NCI-H526 treated with DMSO at 0.1 percent for 48 hours (cell line): ENCODE measurements around the gene MC2R.
"Not testable (repeated sequence)": the region's sequence is repeated elsewhere in the genome, so short reads cannot be mapped to it uniquely, and the experiment has no call there.

Experiments
- DNase-seq: peaks from one replicate; lab custom pipeline; 2025; lab: John Stamatoyannopoulos, UW

MC2R gene

DNA sequence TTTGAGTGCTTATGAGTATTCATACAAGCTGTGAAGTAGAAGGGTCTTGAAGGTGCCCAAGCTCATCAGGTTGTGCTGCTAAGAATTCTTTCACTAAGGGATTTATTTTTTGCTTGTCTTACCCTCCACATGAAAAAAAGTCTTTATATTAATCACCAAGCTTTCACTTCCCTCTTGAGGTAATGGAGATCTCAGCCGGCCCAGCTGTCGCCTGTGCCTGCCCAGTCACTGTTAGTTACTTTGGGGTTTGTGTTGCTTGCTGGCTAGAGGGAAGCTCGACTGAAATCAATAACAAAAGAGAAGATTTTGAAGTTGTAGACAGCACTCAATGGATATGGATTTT, 21.9 kb downstream of the MC2R start:
- no peak for DNase-seq

- DNase-seq: no peak
Observed at GRCh38 chr18:13892098-13892497, 23.2 kb downstream of the MC2R start.

DNA sequence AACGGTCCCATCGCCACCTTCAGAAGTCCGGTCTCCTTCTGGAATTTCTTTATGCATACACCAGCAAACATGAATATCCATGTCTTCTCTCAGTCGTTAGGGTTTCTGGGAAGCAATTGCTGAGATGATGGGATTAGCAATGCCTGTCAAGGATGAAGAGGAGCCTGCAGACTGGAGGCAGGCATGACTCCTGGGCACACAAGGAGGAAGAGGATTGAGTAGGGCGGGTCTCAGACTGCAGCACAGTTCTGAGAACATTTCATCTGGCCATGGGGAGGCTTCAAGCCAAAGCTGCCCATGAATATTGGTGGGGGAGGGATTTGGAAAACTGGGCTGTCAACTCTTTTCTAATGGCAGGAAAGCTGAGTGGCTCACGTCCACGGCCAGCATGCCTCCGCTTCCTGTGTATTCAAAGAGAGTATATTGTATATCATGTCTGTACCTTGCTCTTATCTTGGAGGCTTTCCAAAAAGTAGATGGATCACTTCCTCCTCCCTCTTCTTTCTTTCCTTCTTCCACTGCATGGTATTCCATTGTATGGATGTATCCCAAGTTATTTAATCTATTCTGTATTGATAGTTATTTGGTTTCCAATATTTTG, 24.5 kb downstream of the MC2R start:
- no peak for DNase-seq

- no peak for DNase-seq
Observed at GRCh38 chr18:13889671-13890070, 25.7 kb downstream of the MC2R start.

- no peak for DNase-seq
Observed at GRCh38 chr18:13888191-13888716, 27.1 kb downstream of the MC2R start.

- DNase-seq: no peak
Observed at GRCh38 chr18:13885009-13885408, 30.3 kb downstream of the MC2R start.

DNA sequence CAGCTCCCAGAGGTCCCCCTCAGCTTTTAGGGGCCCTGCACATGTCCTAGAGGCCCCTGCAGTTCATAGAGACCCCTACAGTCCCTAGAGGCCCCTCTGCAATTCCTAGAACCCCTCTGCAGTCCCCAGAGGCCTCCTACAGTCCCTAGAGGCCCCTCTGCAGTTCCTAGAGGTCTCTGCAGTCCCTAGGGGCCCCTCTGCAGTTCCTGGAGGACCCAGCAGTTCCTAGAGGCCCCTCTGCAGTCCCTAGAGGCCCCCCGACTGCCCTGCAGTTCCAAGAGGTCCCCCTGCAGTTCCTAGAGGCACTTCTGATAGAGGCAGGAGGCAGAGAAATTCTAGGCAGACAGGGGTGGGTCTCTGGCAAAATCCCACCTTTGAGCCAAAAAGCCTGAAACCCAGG, 35.4 kb downstream of the MC2R start:
- DNase-seq: no peak

GRCh38 chr18:13879492-13879891, 35.8 kb downstream of the MC2R start:
- DNase-seq: no peak

DNA sequence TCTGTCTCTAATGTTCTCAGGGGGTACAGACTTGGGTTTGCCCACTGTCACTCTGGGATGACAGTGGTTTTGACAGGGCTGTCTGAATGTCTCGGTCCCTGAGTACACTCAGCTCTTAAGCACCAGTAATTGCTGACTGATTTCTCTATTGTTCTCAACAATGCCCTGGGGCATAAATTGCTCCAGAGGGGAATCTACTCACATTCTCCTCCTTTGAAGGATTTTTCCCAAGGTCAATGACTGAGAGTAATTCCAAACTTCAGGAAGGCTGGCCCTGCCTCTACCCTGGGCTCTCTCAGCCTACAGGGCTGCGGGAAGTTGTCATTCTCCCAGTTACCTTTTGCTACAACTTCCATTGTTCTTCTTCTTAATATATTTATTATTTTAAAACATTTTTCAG, 36.5 kb downstream of the MC2R start:
- DNase-seq: no peak

DNA sequence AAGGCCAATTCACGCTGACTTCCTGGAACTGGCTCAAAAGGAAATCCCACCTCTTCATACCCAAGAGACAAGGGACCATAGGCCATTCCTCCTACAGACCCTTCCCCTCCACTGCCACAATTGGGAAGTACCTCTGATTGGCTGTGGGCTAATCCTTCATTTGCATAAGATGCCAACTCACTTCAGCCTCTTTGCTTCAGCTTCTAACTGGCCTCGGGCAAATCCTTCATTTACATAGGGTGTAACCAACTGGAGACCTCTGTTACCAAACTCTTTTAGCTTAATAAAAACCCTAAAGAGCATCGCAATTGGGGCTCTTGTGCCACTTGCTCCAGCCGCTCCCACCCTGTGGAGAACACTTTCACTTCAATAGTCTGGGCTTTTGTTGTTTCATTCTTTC, 38.2 kb downstream of the MC2R start:
- DNase-seq: no peak

DNA sequence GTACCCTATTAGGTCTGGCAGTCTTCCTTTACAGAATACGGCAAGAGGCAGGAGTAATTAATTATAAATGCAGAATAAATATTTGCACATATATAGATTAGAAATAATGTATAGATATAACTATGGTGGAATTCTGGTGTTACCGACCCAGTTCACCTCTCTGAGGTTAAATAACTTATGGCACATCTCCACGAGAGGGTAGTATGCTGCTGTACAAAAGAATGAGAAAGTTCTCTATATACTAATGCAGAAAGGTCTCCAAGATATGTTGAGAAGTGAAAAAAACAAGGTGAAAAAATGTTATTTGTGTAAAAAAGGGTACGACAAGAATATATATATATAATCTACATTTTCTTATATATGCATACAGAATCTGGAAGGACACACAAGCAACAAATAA, 40.8 kb downstream of the MC2R start:
- DNase-seq: no peak

GRCh38 chr18:13872932-13873331, 42.4 kb downstream of the MC2R start:
- DNase-seq: no peak

- DNase-seq: no peak
Observed at GRCh38 chr18:13872373-13872772, 43.0 kb downstream of the MC2R start.

- DNase-seq: no peak
Observed at GRCh38 chr18:13871701-13872100, 43.6 kb downstream of the MC2R start.

GRCh38 chr18:13868501-13869271, 46.6 kb downstream of the MC2R start:
- no peak for DNase-seq

GRCh38 chr18:13862898-13863297, 52.4 kb downstream of the MC2R start:
- not testable (repeated sequence) for DNase-seq

DNA sequence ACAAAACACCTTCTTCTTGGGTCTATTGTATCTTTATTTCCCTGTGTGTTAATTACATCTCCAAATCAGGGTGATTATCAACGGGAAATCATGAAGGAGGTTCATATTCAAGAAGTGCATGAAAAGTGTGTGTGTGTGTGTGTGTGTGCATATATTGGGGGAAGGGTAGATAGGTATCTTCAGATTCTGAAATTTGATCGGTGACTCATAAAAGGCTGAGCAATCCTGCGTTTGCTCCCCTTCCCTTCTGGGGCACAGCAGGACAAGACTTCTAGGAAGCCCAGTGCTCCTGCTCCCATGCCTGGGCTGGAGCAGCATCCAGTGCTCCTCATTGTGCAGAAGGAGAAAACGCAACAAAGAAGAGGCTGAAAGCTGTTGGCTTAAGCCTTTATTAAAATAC, 65.5 kb downstream of the MC2R start:
- no peak for DNase-seq

DNA sequence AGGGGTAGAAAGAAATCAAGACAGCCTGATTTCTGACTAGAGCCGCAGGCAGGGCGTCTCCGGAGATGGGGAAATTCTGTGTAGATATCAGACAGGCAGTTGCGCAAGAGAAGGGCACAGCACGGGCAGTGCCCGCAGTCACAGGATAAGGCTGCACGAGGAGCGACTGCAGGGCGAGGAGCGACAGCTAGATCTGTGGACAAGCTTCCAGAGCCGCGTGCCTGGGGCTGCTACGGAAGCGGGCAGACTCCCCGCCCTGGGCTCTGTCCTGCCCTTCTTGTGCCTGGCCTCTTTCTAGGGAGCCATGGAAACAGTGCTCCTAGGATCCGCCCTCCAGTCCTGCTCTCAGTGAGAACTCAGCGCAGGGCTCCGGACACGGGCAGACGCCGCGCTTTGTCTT, 78.8 kb downstream of the MC2R start:
- no peak for DNase-seq

DNA sequence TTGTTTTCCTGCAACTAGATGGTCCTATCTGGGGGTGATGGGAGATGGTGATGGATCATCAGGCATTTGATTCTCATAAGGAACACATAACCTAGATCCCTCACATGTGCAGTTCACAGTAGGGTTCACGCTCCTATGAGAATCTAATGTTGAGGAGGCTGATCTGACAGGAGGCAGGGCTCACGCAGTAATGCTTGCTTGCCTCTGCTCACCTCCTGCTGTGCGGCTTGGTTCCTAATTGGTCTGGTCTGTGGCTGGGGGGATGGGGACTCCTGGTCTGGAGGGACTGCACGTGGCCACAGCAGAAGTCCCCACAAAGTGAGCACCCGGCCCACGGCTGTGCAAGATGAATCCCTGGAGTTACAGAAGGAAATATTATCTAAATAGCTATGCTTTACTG, 80.1 kb downstream of the MC2R start:
- DNase-seq: no peak

- DNase-seq: no peak
Observed at GRCh38 chr18:13834496-13835015, 80.8 kb downstream of the MC2R start.
